Measurements from ENCODE around the gene INSIG1.

The INSIG1 gene

GRCh38 chr7:155286686-155287085 lies 11.0 kb upstream of the INSIG1 start:
- DNase-seq = no peak

DNA sequence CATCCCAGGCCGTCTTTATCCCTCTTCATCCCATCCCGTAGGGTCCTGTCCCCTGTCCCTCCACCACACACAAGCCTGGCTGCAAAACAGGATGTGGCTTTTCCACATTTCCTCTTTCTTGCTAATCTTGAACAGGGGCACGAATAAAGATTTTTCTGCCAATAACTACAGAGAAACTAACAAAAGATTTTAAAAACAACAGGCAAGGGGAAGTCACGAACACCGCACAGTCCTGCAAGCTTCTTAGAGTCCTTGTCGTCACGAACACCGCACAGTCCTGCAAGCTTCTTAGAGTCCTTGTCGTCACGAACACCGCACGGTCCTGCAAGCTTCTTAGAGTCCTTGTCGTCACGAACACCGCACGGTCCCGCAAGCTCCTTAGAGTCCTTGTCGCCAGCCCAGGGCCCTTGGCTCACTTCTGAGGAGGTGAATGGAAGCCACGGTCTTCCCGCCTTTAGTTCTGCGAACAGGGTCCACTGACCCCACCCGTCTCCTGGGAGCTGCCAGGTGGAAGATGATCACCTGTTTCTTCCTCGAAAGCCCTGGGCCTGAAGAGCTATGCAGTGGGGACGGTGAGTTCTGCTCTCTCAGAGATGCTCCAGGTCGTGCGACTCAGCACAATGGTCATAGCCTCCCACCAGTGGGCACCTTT lies 10.3 kb upstream of the INSIG1 start:
- no peak for DNase-seq

DNA sequence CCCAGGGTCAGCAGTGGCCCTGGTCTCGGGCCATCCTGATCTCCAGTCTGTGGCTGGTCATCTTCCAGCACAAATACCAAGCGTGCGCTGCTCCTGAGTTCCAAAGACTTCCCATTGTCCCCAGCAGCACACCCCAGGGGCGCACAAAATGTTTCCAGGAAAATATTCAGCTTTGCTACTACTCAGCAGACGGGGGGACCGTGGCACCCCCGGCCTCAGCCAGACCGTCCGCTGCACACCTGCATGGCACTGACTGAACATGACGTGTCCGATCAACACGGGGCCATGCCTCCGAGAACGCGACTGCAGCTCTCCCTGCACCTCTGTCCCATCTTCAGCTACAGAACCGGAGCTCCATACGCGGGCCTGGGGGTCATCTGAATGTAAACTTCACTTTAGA lies 9.6 kb upstream of the INSIG1 start:
- no peak for DNase-seq

DNA sequence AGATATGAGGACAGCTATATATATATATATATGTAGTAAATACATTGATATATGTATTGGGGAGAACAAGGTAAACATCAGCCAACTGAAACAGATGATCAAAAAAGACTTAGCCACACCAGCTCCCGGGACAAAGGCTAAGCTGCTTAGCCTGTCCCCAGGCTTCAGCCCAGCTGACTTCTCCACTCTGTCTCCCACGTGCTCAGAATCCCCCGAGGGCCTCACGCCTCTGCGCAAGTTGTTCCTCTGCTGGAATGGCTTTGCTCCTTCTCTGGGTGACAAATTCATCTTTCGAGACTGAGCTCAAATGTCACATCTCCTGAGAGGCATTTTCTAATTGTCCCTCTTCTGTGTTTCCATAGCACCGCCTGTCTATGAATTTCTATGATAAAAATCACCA lies 8.6 kb upstream of the INSIG1 start:
- no peak for DNase-seq

DNA sequence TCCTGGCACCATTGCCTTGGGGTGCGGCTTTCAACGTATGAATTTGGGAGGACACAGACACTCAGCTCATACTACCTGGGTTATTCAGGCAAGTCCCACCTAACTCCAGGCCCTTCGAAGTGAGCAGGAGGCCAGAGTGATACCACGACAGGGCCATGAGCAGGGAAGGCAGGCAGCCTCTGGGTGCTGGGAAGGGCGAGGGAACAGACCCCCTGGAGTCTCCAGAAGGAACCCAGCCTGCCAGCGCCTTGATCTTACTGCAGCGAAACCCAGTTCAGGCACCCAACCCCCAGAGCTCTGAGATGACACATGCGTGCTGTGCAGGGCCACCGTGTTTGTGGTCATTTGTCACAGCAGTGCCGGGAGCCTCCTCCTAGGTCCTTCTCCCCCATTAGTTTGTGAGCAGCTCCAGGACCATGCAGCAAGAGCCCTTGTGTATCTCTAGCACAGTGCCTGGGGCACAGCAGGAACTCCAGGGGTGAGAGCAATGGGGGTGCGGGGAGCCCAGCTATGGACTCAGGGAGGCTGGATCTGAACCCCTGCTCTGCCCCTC lies 7.7 kb upstream of the INSIG1 start:
- DNase-seq = no peak

DNA sequence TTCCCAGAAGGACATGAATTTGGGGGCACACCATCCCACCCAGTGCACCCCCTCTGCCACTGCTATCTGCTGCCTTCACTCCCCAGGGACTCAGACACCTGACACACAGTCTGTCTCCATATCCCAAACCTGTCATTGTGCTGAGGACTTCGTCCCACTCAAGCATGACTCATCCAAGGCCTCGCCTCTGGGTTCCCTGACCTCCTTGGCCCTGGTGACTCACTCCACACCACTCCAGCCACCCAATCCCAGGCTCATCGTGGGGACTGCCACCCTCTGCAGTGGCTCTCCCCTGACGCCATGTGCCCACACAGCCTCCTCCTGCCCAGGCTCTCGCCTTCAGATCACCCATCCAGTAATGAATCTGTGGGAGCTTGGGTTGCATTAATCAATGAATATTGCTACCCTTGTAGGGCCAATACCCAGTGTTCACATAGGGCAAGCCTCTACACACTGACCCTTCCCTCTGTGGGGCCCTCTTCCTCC lies 6.6 kb upstream of the INSIG1 start:
- DNase-seq = no peak

GRCh38 chr7:155291729-155292128 lies 5.9 kb upstream of the INSIG1 start:
- no peak for DNase-seq

DNA sequence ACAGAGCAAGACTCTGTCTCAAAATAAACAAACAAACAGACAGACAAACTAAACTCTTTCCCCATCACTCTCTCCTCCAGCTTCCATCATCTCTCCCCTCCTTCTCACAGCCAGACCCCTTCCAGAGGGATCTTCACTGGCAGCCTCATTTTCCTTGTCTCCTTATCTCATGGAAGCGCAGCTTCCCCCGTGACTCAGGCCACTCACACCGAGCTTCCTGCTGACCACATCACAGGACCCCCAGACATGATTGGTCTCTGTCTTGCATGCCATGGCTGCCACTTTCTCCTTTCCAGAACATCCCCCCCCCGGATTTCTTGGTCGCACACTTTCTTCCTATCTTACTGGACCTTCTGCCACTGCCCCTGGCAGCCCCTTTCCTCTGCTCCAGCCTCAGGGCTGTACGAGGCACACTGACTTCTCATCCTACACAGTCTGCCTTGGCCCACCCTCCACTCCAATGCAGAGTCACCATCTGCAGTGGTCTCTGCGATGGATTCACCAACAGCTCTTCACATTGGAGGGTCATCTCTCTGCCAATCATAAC lies 4.9 kb upstream of the INSIG1 start:
- DNase-seq = no peak

DNA sequence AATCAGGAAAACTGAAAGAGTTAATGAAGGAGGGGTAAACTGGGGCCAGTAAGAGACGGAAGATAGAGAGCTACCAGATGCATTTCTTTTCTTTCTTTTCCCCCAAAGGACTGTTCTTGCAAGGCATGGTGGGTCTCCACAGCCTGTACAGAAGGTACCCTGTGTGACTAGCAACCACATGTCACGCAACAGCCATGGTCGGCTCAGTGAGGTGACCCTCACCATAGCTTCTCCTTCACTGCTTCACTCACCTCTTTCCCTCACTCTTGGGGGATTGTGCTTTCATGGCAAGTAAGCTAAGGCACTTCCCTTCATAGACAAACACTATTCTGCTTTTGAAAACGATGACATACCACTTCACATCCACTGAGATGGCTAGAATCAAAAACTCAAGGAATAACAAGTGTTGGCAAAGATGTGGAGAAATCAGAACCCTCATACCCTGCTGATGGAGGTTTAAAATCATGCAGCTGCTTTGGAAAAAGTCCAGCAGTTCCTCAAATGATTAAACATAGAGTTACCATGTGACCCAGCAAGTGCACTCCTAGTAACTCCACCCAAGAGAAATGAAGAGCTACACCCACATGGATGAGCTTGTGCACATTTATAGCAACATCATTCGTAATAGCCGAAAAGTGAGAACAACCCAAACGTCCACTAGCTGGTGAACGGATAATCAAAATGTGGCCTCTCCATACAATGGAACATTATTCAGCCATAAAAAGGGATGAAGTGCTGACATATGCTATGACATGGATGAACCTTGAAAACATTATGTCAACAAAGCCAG lies 3.8 kb upstream of the INSIG1 start:
- DNase-seq = no peak

DNA sequence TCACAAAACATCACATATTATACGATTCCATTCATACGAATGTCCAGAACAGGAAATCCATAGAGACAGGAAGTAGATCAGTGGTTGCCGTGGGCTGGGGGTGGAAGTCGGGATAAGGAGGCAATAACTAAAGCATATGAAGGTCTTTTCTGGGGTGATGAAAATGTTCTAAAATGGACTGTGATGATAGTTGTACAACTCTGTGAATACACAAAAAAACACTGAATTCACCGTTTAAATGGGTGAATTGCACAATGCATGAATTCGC lies 3.2 kb upstream of the INSIG1 start:
- DNase-seq = no peak

GRCh38 chr7:155295511-155295910 lies 2.2 kb upstream of the INSIG1 start:
- no peak for DNase-seq

DNA sequence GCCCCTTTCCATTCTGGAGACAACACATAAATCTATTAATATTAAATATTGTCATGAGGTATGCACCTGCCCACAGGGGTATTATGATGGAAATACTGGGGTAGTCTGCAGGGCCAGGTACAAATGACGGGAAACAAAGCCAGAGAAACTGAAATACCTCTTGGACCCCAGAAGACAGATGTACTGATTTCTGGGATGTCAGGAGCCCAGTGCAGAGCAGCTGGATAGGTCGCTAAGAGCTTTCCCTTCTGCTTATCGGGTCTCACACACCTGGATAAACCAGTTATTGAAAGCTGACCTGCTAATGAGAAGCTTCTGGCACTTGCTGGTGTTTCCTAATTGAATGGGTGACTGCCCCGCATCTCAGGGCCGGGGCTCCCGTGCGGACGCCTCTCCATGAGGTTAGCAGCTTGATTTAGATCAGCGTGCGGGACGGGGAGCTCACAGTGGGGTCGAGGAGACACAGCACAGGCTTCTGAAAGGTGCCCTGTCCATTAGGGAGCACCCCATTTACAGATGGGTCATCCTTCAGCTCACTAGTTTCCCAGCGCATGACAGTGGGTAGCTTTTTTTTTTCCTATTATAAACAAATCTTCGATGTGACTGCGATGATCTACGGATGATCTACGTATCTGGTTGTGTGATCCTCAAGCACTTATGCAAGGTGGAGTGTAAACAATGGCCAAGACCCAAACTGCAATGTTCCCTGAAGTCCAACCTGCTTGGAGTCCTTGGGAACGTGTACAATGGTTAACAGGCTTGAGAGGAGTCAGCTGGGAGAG lies 1.5 kb upstream of the INSIG1 start:
- no peak for DNase-seq

GRCh38 chr7:155296788-155297516 lies 726 bp upstream of the INSIG1 start:
- peak; percentile 44 for DNase-seq

DNA sequence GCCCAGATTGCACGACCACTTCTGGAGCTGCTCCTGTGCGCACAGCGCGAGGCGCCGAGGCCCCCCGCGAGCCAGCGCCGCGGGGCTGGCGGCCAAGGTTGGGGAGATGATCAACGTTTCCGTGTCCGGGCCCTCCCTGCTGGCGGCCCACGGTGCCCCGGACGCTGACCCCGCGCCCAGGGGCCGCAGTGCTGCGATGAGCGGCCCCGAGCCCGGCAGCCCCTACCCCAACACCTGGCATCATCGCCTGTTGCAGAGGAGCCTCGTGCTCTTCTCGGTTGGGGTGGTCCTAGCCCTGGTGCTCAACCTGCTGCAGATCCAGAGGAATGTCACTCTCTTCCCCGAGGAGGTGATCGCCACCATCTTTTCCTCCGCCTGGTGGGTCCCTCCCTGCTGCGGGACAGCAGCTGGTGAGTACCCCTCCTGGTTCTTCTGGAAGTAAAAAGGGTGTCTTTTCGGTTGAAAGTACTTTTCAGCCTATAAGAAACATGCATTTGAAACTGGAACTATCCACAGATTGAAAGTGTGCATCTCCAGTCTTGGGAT lies 683 bp downstream of the INSIG1 start:
- no peak for DNase-seq

GRCh38 chr7:155298834-155299534 lies 1.3 kb downstream of the INSIG1 start:
- peak; percentile 94 for DNase-seq

DNA sequence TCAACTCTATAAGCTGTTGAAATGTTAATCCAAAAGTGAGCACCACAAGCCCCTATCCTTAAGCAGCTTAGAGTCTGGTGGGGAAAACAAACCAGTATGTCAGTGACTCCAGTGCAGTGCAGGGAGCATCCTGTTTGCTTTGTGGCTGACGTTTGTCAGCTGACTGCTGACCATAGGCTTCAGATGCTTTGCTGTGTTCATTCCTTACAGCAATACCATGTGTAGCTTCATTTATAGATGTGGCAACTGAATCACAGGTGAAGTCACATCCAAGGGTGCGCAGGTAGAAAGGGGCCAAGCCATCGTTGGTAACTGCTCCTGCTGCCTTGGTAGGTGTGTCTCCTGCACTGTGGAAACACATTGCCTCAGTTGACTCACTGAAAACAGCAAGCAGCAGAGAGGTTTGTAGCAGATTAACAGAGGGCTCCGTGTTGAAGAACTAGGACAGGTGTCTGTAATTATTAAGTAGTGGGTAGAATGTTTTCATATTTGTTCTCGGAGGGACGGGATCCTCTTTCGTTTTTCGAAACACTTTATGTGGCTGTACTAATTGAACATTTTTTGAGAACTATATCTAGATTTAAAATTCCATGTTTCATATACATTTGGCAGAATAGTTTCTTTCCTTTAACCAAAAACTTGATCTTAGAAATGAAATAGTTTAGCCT lies 2.0 kb downstream of the INSIG1 start:
- no peak for DNase-seq

DNA sequence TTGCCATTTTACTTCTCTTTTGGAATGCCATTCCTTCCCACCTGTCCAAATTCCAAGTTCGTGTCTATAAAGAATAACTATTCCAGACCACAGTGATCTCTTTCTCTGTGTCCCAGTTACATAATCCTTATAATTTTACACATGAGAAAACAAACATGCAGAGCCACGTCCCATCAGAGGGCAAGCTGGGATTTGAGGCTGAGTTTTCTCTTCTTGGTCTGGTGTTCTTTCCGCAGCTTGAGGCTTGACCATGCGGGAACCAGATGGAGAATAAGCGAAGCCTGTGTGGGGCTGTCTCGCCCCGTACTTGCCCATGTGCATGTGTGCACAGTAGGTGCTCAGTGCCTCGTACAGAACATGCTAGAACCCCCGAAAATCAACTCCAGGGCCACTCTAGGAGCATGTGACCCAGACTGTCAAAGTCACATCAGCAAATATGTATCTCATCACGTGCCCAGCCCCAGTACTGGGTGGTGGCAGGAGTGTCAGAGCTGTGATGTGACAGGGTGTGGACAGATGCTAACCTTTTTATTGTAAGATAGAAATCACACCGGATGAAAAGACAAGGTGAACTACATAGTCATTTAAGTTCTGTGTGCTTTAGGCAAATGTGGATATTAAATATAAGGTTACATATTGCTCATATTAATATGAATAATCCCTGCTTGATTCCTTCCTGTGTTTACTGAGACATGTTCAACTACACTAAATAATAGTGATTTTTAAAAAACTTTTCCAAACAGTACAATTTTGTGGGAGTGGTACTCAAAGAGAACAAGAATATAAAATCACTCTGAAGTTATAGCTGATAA lies 3.2 kb downstream of the INSIG1 start:
- no peak for DNase-seq

- DNase-seq = no peak
Observed at GRCh38 chr7:155303039-155303593, 5.4 kb downstream of the INSIG1 start.

DNA sequence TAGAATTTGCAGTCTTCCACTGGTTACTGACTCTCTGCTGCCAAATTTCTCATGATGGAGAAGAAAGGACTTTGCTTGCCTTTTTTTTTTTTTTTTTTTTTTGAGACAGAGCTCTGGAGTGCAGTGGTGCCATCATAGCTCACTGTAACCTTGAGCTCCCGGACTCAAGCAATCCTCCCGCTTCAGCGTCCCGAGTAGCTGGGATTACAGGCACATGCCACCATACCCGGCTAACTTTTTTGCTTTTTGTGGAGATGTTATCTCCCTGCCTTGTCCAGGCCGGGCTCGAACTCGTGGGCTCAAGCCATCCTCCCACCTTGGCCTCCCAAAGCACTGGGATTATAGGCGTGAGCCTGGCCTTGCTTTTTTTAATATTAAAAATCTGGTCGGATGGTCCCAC lies 6.2 kb downstream of the INSIG1 start:
- no peak for DNase-seq

Measured in NCI-H1092 treated with DMSO at 0.1 percent for 48 hours (cell line).